Measurements from ENCODE around the gene ADCY9. TPM values are rescaled to one million over a fixed set of nuclear protein-coding genes. Genes with fewer than 3 reads are reported as not detected.

ADCY9 gene
- total RNA-seq, 2 donors from 2014 or later, result 1.2 to 3.3 TPM

GRCh38 chr16:3922241-3922640, 194.0 kb downstream of the ADCY9 start:
- Histone ChIP-seq H3K4me3 (ENCODE audit: low read length) (no peak overlapping the region), H3K27ac (ENCODE audit: low read depth, low read length) (no peak overlapping the region), H3K27me3 (ENCODE audit: control insufficient read depth, insufficient read depth, low read length, poor library complexity, severe bottlenecking) (no peaks in the 10 kb centered on the region), H3K9ac (ENCODE audit: extremely low read depth, low read length, poor library complexity, severe bottlenecking) (no peak overlapping the region), H3K4me1 (ENCODE audit: control insufficient read depth, insufficient read depth, low read length) (no peaks in the 10 kb centered on the region), H3K36me3 (ENCODE audit: control insufficient read depth, insufficient read depth, low read length) (no peaks in the 10 kb centered on the region), H3K9me3 (ENCODE audit: control insufficient read depth, low read length) (peaks cover 7% of the 10 kb centered on the region)
- Mint-ChIP-seq H3K9me3 (peaks cover 29% of the 10 kb centered on the region), H3K4me3 (no peak overlapping the region), H3K4me1 (no peaks in the 10 kb centered on the region), H3K36me3 (ENCODE audit: low read depth) (no peaks in the 10 kb centered on the region), H3K27me3 (ENCODE audit: insufficient read depth) (peaks cover 7% of the 10 kb centered on the region), H3K27ac (no peak overlapping the region)
- DNase-seq, result no peak
- no peak for TF ChIP-seq CTCF (conservative IDR thresholded peaks at IDR 0.05)
- WGBS, 2 experiments (ENCODE audit: insufficient coverage in 1 of 2, insufficient read length in 1 of 2), result 67 to 78% methylated on average over 11 to 13 of the region's 13 CpGs

- 77 to 82% methylated on average over 5 to 8 of the region's 8 CpGs for WGBS, 2 experiments (ENCODE audit: insufficient coverage in 1 of 2, insufficient read length in 1 of 2)
- H3K9me3 ChIP-seq (ENCODE audit: control insufficient read depth, low read length), result peaks cover 7% of the 10 kb centered on the region
- no peak overlapping the region for H3K27ac Mint-ChIP-seq
- no peak overlapping the region for H3K4me3 ChIP-seq (ENCODE audit: low read length)
- no peak overlapping the region for H3K4me3 Mint-ChIP-seq
- no peaks in the 10 kb centered on the region for H3K4me1 Mint-ChIP-seq
- H3K4me1 ChIP-seq (ENCODE audit: control insufficient read depth, insufficient read depth, low read length), result no peaks in the 10 kb centered on the region
- no peaks in the 10 kb centered on the region for H3K36me3 Mint-ChIP-seq (ENCODE audit: low read depth)
- no peak for DNase-seq
- peaks cover 39% of the 10 kb centered on the region for H3K9me3 Mint-ChIP-seq
- peaks cover 7% of the 10 kb centered on the region for H3K27me3 Mint-ChIP-seq (ENCODE audit: insufficient read depth)
- no peak overlapping the region for H3K9ac ChIP-seq (ENCODE audit: extremely low read depth, low read length, poor library complexity, severe bottlenecking)
- H3K36me3 ChIP-seq (ENCODE audit: control insufficient read depth, insufficient read depth, low read length), result no peaks in the 10 kb centered on the region
- TF ChIP-seq CTCF (conservative IDR thresholded peaks at IDR 0.05), result no peak
- H3K27me3 ChIP-seq (ENCODE audit: control insufficient read depth, insufficient read depth, low read length, poor library complexity, severe bottlenecking), result no peaks in the 10 kb centered on the region
- H3K27ac ChIP-seq (ENCODE audit: low read depth, low read length), result no peak overlapping the region
Measured at GRCh38 chr16:3920206-3920605, 196.0 kb downstream of the ADCY9 start.

- no peak for DNase-seq
- TF ChIP-seq CTCF (conservative IDR thresholded peaks at IDR 0.05), result no peak
- H3K27me3 ChIP-seq (ENCODE audit: control insufficient read depth, insufficient read depth, low read length, poor library complexity, severe bottlenecking), result no peaks in the 10 kb centered on the region
- Mint-ChIP-seq H3K27ac (no peak overlapping the region), H3K4me3 (no peak overlapping the region), H3K36me3 (ENCODE audit: low read depth) (no peaks in the 10 kb centered on the region), H3K27me3 (ENCODE audit: insufficient read depth) (peaks cover 7% of the 10 kb centered on the region), H3K9me3 (peaks cover 39% of the 10 kb centered on the region), H3K4me1 (no peaks in the 10 kb centered on the region)
- peaks cover 7% of the 10 kb centered on the region for H3K9me3 ChIP-seq (ENCODE audit: control insufficient read depth, low read length)
- 79% methylated on average over 6 of the region's 6 CpGs for WGBS, 2 experiments (ENCODE audit: insufficient coverage in 1 of 2, insufficient read length in 1 of 2)
- no peak overlapping the region for H3K27ac ChIP-seq (ENCODE audit: low read depth, low read length)
- H3K36me3 ChIP-seq (ENCODE audit: control insufficient read depth, insufficient read depth, low read length), result no peaks in the 10 kb centered on the region
- no peak overlapping the region for H3K9ac ChIP-seq (ENCODE audit: extremely low read depth, low read length, poor library complexity, severe bottlenecking)
- no peak overlapping the region for H3K4me3 ChIP-seq (ENCODE audit: low read length)
- no peaks in the 10 kb centered on the region for H3K4me1 ChIP-seq (ENCODE audit: control insufficient read depth, insufficient read depth, low read length)
Measured at GRCh38 chr16:3919413-3919812, 196.8 kb downstream of the ADCY9 start.

All from endodermal cell (in vitro differentiated cells).